Measurements from ENCODE around the gene DNTTIP2. TPM values are rescaled to one million over a fixed set of nuclear protein-coding genes. Genes with fewer than 3 reads are reported as not detected.
"Not testable (repeated sequence)": the region's sequence is repeated elsewhere in the genome, so short reads cannot be mapped to it uniquely, and the experiment has no call there.

The DNTTIP2 gene
- total RNA-seq, 1 donor from 2014 or later = 85.4 TPM

GRCh38 chr1:93864175-93864574 lies 14.8 kb downstream of the DNTTIP2 start:
- Mint-ChIP-seq H3K36me3 (ENCODE audit: low read depth) (peaks cover 23% of the 10 kb centered on the region), H3K4me1 (no peaks in the 10 kb centered on the region), H3K4me3 (no peak overlapping the region), H3K9me3 (no peaks in the 10 kb centered on the region), H3K27ac (no peak overlapping the region), H3K27me3 (peaks cover 15% of the 10 kb centered on the region)
- intact Hi-C loops (cut with micrococcal nuclease) = no loop called here
- DNase-seq = no peak

DNA sequence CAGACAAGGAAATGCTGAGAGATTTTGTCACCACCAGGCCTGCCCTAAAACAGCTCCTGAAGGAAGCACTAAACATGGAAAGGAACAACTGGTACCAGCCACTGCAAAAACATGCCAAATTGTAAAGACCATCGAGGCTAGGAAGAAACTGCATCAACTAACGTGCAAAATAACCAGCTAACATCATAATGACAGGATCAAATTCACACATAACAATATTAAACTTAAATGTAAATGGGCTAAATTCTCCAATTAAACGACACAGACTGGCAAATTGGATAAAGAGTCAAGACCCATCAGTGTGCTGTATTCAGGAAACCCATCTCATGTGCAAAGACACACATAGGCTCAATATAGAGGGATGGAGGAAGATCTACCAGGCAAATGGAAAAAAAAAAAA lies 21.4 kb downstream of the DNTTIP2 start:
- intact Hi-C loops (cut with micrococcal nuclease); DNase-seq; H3K36me3 Mint-ChIP-seq (ENCODE audit: low read depth); H3K4me3 Mint-ChIP-seq; H3K27ac Mint-ChIP-seq; H3K9me3 Mint-ChIP-seq; H3K4me1 Mint-ChIP-seq: not testable (repeated sequence)
- peaks cover 30% of the 10 kb centered on the region for H3K27me3 Mint-ChIP-seq

- H3K9me3 Mint-ChIP-seq; H3K4me3 Mint-ChIP-seq; intact Hi-C loops (cut with micrococcal nuclease); H3K36me3 Mint-ChIP-seq (ENCODE audit: low read depth); H3K4me1 Mint-ChIP-seq; H3K27ac Mint-ChIP-seq; DNase-seq: not testable (repeated sequence)
- peaks cover 24% of the 10 kb centered on the region for H3K27me3 Mint-ChIP-seq
These were observed 23.0 kb downstream of the DNTTIP2 start for GRCh38 chr1:93855983-93856382.

- DNase-seq = no peak
- H3K4me3 Mint-ChIP-seq = no peak overlapping the region
- H3K4me1 Mint-ChIP-seq = no peaks in the 10 kb centered on the region
- H3K9me3 Mint-ChIP-seq = no peaks in the 10 kb centered on the region
- intact Hi-C loops (cut with micrococcal nuclease) = no loop called here
- H3K27me3 Mint-ChIP-seq = peaks cover 21% of the 10 kb centered on the region
- H3K36me3 Mint-ChIP-seq (ENCODE audit: low read depth) = peaks cover 2% of the 10 kb centered on the region
- H3K27ac Mint-ChIP-seq = no peak overlapping the region
These were observed 25.1 kb downstream of the DNTTIP2 start for GRCh38 chr1:93853940-93854339.

- peaks cover under 1% of the 10 kb centered on the region for H3K36me3 Mint-ChIP-seq (ENCODE audit: low read depth)
- intact Hi-C loops (cut with micrococcal nuclease) = no loop called here
- no peak overlapping the region for H3K4me3 Mint-ChIP-seq
- DNase-seq = no peak
- no peak overlapping the region for H3K27ac Mint-ChIP-seq
- H3K4me1 Mint-ChIP-seq = peaks cover 11% of the 10 kb centered on the region
- H3K27me3 Mint-ChIP-seq = peaks cover 14% of the 10 kb centered on the region
- no peaks in the 10 kb centered on the region for H3K9me3 Mint-ChIP-seq
These were observed 27.1 kb downstream of the DNTTIP2 start for GRCh38 chr1:93851878-93852277.

DNA sequence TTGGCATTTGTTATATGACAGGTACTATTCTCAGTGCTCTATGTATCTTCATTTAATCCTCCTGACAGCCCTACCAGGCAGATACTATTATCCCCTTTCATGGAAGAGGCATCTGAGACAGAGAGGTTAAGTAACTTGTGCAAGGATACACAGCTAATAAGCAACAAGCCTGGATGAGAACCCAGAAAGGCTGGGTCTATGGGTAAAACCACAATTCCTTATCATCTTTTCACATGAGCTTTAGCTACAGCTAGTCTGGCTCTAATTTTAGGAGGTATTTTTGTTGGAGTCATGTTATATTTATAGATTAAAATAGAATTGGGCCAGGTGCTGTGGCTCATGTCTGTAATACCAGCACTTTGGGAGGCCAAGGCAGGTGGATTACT lies 27.7 kb downstream of the DNTTIP2 start:
- no peak overlapping the region for H3K27ac Mint-ChIP-seq
- intact Hi-C loops (cut with micrococcal nuclease) = no loop called here
- H3K36me3 Mint-ChIP-seq (ENCODE audit: low read depth) = no peaks in the 10 kb centered on the region
- peaks cover 14% of the 10 kb centered on the region for H3K27me3 Mint-ChIP-seq
- H3K9me3 Mint-ChIP-seq = no peaks in the 10 kb centered on the region
- no peak for DNase-seq
- no peak overlapping the region for H3K4me3 Mint-ChIP-seq
- peaks cover 11% of the 10 kb centered on the region for H3K4me1 Mint-ChIP-seq

DNA sequence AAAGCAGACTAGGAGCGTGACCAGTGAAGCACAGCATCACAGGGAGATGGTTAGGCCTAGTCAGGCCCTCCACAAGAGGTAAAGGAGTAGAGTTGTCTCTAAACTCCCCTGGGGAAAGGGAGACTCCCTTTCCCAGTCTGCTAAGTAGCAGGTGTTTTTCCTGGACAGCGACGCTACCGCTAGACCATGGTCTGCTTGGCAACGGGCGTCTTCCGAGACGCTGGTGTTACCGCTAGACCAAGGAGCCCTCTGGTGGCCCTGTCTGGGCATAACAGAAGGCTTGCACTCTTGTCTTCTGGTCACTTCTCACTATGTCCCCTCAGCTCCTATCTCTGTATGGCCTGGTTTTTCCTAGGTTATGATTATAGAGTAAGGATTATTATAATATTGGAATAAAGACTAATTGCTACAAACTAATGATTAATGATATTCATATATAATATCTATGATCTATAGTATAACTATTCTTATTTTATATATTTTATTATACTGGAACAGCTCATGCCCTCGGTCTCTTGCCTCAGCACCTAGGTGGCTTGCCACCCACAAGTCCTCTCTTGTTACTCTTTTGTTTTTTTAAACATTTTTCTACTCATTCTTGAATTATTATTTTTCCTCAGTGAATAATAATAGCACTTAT lies 28.2 kb downstream of the DNTTIP2 start:
- Mint-ChIP-seq H3K27me3 (peaks cover 14% of the 10 kb centered on the region), H3K4me1 (peaks cover 15% of the 10 kb centered on the region)
- H3K36me3 Mint-ChIP-seq (ENCODE audit: low read depth); H3K27ac Mint-ChIP-seq; intact Hi-C loops (cut with micrococcal nuclease); H3K4me3 Mint-ChIP-seq; H3K9me3 Mint-ChIP-seq: not testable (repeated sequence)
- DNase-seq = peak; percentile 79

DNA sequence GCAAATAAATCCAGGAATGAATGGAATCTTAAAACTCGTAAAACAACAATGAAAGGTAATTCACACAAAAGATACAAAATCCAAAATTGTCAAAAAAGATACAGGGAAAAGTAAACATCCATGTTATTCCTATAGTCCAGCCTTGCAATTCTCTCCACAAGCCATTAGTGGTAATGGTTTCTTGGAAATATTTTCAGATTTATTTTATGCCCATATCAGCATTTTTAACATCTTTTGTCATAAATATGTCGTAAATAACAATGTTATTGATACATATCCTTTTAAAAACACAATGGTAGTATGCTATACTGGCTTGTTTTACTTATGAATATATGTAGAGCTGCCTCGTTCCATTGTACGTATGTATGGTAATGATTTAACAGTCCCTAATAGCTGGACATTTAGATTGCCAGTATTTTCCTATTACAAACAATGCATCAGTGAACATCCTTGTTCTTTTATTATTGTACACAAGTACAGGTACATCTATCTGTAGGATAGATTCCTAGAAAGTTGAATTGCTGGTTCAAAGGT lies 30.6 kb downstream of the DNTTIP2 start:
- no peak for DNase-seq
- no peaks in the 10 kb centered on the region for H3K9me3 Mint-ChIP-seq
- peaks cover 6% of the 10 kb centered on the region for H3K27me3 Mint-ChIP-seq
- H3K36me3 Mint-ChIP-seq (ENCODE audit: low read depth) = no peaks in the 10 kb centered on the region
- H3K4me1 Mint-ChIP-seq = peaks cover 26% of the 10 kb centered on the region
- H3K4me3 Mint-ChIP-seq = peak overlapping the region; percentile 98
- H3K27ac Mint-ChIP-seq = peak overlapping the region; percentile 93
- intact Hi-C loops (cut with micrococcal nuclease) = loop anchor here (5.0 to 10.0 kb wide), 3 partner anchors 501 to 874 kb away; partner anchors contain the start of genes DR1 and MTF2

DNA sequence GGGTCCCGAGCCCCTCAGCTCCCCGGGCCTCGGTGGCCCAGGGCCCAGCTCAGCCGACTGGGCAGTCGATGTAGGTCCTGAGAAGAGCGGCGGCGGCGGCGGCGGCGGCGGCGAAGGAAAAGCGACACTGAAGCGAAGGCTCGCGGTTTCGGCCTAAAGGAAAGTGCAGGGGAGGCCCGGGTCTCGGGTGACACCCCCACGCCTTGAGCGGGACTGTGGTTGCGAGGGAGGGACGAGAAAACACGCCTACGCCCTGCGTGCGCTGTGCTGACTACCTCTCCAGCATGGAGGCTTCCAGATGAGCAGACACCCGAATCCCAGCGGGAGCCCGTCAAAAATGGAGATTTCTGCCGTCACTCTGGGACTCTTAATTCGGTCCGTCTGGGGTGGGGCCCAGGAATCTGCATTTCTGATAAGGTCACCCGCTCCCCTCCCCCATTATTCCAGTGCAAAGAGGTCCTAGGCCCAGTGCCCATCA lies 31.2 kb downstream of the DNTTIP2 start:
- DNase-seq = peak; percentile 90
- intact Hi-C loops (cut with micrococcal nuclease) = loop anchor here (1.0 to 10.0 kb wide), 5 partner anchors 31 to 873 kb away; partner anchors contain the start of genes DNTTIP2, DR1, GCLM and MTF2
- H3K36me3 Mint-ChIP-seq (ENCODE audit: low read depth) = no peaks in the 10 kb centered on the region
- H3K4me1 Mint-ChIP-seq = peaks cover 26% of the 10 kb centered on the region
- no peaks in the 10 kb centered on the region for H3K9me3 Mint-ChIP-seq
- H3K4me3 Mint-ChIP-seq = peak overlapping the region; percentile 98
- peaks cover 3% of the 10 kb centered on the region for H3K27me3 Mint-ChIP-seq
- H3K27ac Mint-ChIP-seq = peak overlapping the region; percentile 93

DNA sequence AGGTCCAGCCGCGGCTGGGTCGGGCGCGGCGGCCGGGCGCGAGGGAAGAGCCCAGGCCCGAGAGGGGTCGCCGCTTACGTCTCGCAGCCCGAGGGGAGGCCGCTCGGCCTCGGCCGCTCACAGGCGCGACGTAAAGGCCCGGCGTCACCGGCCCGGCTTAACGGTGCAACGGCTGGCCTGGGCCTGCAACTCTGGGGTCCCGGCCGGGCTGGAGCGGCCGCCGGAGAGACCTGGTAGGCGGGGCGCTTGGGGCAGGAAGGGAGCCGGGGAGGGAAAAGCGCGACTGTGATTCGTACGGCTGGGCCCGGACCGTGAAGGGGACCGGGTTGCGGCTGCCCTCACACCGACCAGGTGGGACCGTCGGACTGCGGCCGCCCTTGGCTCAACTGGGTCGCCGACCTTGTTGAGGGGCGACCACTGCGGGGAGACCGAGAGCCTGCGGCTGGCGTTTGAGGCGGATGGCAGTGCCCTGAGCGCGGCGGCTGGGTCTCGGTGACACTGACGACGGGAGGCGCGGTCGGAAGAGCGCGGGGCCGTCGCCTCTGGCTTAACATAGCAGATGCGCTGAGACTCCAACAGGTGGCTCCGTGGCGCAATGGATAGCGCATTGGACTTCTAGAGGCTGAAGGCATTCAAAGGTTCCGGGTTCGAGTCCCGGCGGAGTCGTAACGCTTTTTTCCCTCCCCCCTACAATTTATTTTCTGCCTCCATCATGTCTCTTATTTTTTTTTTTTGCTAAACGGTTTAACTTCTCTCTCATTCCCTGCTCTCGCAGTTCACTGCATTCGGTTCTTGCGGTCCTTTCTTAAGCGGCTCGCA lies 31.8 kb downstream of the DNTTIP2 start:
- no peaks in the 10 kb centered on the region for H3K9me3 Mint-ChIP-seq
- peak overlapping the region; percentile 98 for H3K4me3 Mint-ChIP-seq
- intact Hi-C loops (cut with micrococcal nuclease) = loop anchor here (1.0 to 10.0 kb wide), 6 partner anchors 27 to 872 kb away; partner anchors contain the start of genes DNTTIP2, DR1, GCLM and MTF2
- H3K4me1 Mint-ChIP-seq = peaks cover 26% of the 10 kb centered on the region
- peak overlapping the region; percentile 95 for H3K27ac Mint-ChIP-seq
- H3K36me3 Mint-ChIP-seq (ENCODE audit: low read depth) = no peaks in the 10 kb centered on the region
- peaks cover 7% of the 10 kb centered on the region for H3K27me3 Mint-ChIP-seq
- DNase-seq = peak; percentile 97

GRCh38 chr1:93846206-93846991 lies 32.6 kb downstream of the DNTTIP2 start:
- DNase-seq = peak; percentile 95
- Mint-ChIP-seq H3K27me3 (peaks cover 8% of the 10 kb centered on the region), H3K4me1 (peaks cover 26% of the 10 kb centered on the region), H3K27ac (peak overlapping the region; percentile 95), H3K9me3 (no peaks in the 10 kb centered on the region), H3K4me3 (peak overlapping the region; percentile 98), H3K36me3 (ENCODE audit: low read depth) (no peaks in the 10 kb centered on the region)
- intact Hi-C loops (cut with micrococcal nuclease) = loop anchor here (1.0 to 10.0 kb wide), 4 partner anchors 28 to 872 kb away; partner anchors contain the start of genes DR1 and MTF2

DNA sequence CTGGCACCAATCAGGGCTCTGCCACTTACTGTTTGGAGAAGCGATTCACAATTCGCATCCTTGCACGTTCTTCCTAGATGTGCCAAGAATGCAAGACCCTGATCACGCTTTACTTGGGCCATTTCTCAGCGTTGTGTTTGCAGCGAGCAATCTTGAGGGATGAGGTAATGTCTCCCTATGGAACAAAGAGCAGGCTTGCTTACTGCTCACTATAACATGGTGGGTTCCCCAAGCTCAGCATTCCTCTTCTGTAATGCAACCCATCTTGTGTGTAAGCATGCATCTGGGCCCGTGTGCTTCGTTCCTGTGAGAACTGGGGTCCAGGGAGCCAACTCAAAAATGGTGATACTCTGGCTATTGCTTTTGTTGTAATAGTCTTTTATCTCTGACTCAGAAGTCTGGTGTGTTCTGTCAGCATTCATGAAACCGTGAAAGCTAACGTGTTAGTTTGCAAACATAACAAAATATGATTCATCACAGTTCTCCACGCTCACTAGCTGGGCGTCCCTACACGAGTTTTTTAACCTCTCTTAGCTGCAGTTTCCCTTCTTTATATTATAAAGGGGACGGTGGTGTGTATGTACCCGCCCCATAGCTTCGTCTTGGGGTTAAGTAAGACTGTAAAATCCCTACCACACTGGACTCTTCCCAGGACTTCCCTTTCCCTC lies 33.3 kb downstream of the DNTTIP2 start:
- H3K36me3 Mint-ChIP-seq (ENCODE audit: low read depth) = no peaks in the 10 kb centered on the region
- peak overlapping the region; percentile 98 for H3K4me3 Mint-ChIP-seq
- no peak for DNase-seq
- H3K4me1 Mint-ChIP-seq = peaks cover 26% of the 10 kb centered on the region
- intact Hi-C loops (cut with micrococcal nuclease) = loop anchor here (1.0 to 10.0 kb wide), 5 partner anchors 29 to 871 kb away; partner anchors contain the start of genes DR1 and MTF2
- H3K27ac Mint-ChIP-seq = peak overlapping the region; percentile 95
- no peaks in the 10 kb centered on the region for H3K9me3 Mint-ChIP-seq
- H3K27me3 Mint-ChIP-seq = peaks cover 8% of the 10 kb centered on the region
